ENCODE measurements around the gene ZNF730.

ZNF730 gene

GRCh38 chr19:23183251-23183650 lies 66.4 kb downstream of the ZNF730 start:
- H4K8ac ChIP-seq (ENCODE audit: low read depth, low read length) = no peak overlapping the region
- H4K91ac ChIP-seq (ENCODE audit: low read depth, low read length) = no peak overlapping the region
- peaks cover 4% of the 10 kb centered on the region for H3K9me3 ChIP-seq (ENCODE audit: insufficient read depth, low read depth, low read length)
- no peaks in the 10 kb centered on the region for H3K79me1 ChIP-seq (ENCODE audit: low read length)
- no peaks in the 10 kb centered on the region for H3K36me3 ChIP-seq (ENCODE audit: control insufficient read depth in 1 of 2, insufficient read depth in 2 of 2, low read length in 2 of 2)
- no peaks in the 10 kb centered on the region for H3K79me2 ChIP-seq (ENCODE audit: control insufficient read depth, insufficient read depth, low read length, poor library complexity)
- H3K23ac ChIP-seq (ENCODE audit: low read length) = no peak overlapping the region
- no CpG with 5 or more reads among the region's 11 CpGs for WGBS (ENCODE audit: extremely low coverage, insufficient coverage, insufficient read length)
- no peaks in the 10 kb centered on the region for H3K4me1 ChIP-seq (ENCODE audit: control insufficient read depth in 1 of 2, insufficient read depth in 2 of 2, low read length in 2 of 2)
- H3K9ac ChIP-seq (ENCODE audit: low read length) = no peak overlapping the region
- no peak overlapping the region for H2BK5ac ChIP-seq (ENCODE audit: low read depth, low read length, poor library complexity)
- H3K4ac ChIP-seq (ENCODE audit: low read depth, low read length) = no peak overlapping the region
- H3K4me2 ChIP-seq (ENCODE audit: low read length) = no peak overlapping the region
- H3K27ac ChIP-seq (ENCODE audit: low read depth, low read length) = no peak overlapping the region
- no peak overlapping the region for H2BK120ac ChIP-seq (ENCODE audit: insufficient read depth, low read length, poor library complexity)
- no peak overlapping the region for H2AFZ ChIP-seq (ENCODE audit: insufficient read depth, low read length, poor library complexity)
- no peak overlapping the region for H2BK12ac ChIP-seq (ENCODE audit: low read length)
- no peak overlapping the region for H4K12ac ChIP-seq (ENCODE audit: low read depth, low read length)
- H3K27me3 ChIP-seq (ENCODE audit: insufficient read depth, low read length) = no peaks in the 10 kb centered on the region
- no peak overlapping the region for H3K4me3 ChIP-seq (ENCODE audit: low read depth, low read length)
- H3K14ac ChIP-seq (ENCODE audit: low read length) = no peak overlapping the region
- no peak for DNase-seq
- H3K18ac ChIP-seq (ENCODE audit: low read length) = no peak overlapping the region
- no peak overlapping the region for H2AK5ac ChIP-seq (ENCODE audit: low read length)

- WGBS (ENCODE audit: extremely low coverage, insufficient coverage, insufficient read length) = no CpG with 5 or more reads among the region's 9 CpGs
- Histone ChIP-seq H3K9me3 (ENCODE audit: insufficient read depth, low read depth, low read length) (peaks cover 6% of the 10 kb centered on the region), H3K4ac (ENCODE audit: low read depth, low read length) (no peak overlapping the region), H3K9ac (ENCODE audit: low read length) (no peak overlapping the region), H4K8ac (ENCODE audit: low read depth, low read length) (no peak overlapping the region), H2BK5ac (ENCODE audit: low read depth, low read length, poor library complexity) (no peak overlapping the region), H3K79me2 (ENCODE audit: control insufficient read depth, insufficient read depth, low read length, poor library complexity) (no peaks in the 10 kb centered on the region), H3K4me2 (ENCODE audit: low read length) (no peak overlapping the region), H2AK5ac (ENCODE audit: low read length) (no peak overlapping the region), H2AFZ (ENCODE audit: insufficient read depth, low read length, poor library complexity) (no peak overlapping the region), H3K14ac (ENCODE audit: low read length) (no peak overlapping the region), H4K91ac (ENCODE audit: low read depth, low read length) (no peak overlapping the region), H3K4me1 (ENCODE audit: control insufficient read depth in 1 of 2, insufficient read depth in 2 of 2, low read length in 2 of 2) (no peaks in the 10 kb centered on the region), H2BK12ac (ENCODE audit: low read length) (no peak overlapping the region), H4K12ac (ENCODE audit: low read depth, low read length) (no peak overlapping the region), H3K4me3 (ENCODE audit: low read depth, low read length) (peak overlapping the region; percentile 48), H2BK120ac (ENCODE audit: insufficient read depth, low read length, poor library complexity) (no peak overlapping the region), H3K36me3 (ENCODE audit: control insufficient read depth in 1 of 2, insufficient read depth in 2 of 2, low read length in 2 of 2) (no peaks in the 10 kb centered on the region), H3K18ac (ENCODE audit: low read length) (no peak overlapping the region), H3K27me3 (ENCODE audit: insufficient read depth, low read length) (no peaks in the 10 kb centered on the region), H3K27ac (ENCODE audit: low read depth, low read length) (no peak overlapping the region), H3K79me1 (ENCODE audit: low read length) (no peaks in the 10 kb centered on the region), H3K23ac (ENCODE audit: low read length) (no peak overlapping the region)
- no peak for DNase-seq
These were observed 73.5 kb downstream of the ZNF730 start for GRCh38 chr19:23190341-23190740.
